OCI-LY7 (cell line): ENCODE results near the gene SLFN12L. TPM values are rescaled to one million over a fixed set of nuclear protein-coding genes. Genes with fewer than 3 reads are reported as not detected.

Source experiments
- Bru-seq: library from RNA; stranded (reverse); fragments of 400-500 nt; gene quantifications from one replicate; lab custom pipeline; 2021; lab: Mats Ljungman, UMichigan
- BruChase-seq, 2 experiments: library from RNA; stranded (reverse); fragments of 400-500 nt; gene quantifications; one replicate each; lab custom pipeline; 2021; lab: Mats Ljungman, UMichigan
- BruUV-seq: library from RNA; stranded (reverse); fragments of 400-500 nt; replicated peaks from 2 replicates; lab custom pipeline; 2021; lab: Mats Ljungman, UMichigan
- CTCF ChIA-PET: fragments of 300-600 bp; sonication (Branson Sonifier 250); formaldehyde crosslinking; loops from one replicate; lab custom pipeline; 2022; ENCODE audit warnings: antibody characterized with exemption; ENCODE audit not compliant: unreplicated experiment; lab: Charles Lee
- POLR2A ChIA-PET: fragments of 300-600 bp; sonication (Branson Sonifier 250); formaldehyde crosslinking; loops from one replicate; lab custom pipeline; 2022; ENCODE audit warnings: antibody characterized with exemption; lab: Charles Lee
- DNase-seq: peaks from one replicate; pipeline ENCODE4 v3.0.0-alpha.2; 2015; ENCODE audit warnings: low spot score
- H2AFZ ChIP-seq: fragments of 200-600 bp; sonication (generic), shearing (Covaris generic); 2 replicates; pipeline ENCODE4 v1.6.1; 2014; ENCODE audit warnings: mild to moderate bottlenecking, antibody characterized with exemption, low read length, moderate library complexity
- H3K27ac ChIP-seq: fragments of 200-600 bp; sonication (generic); 2 replicates; pipeline ENCODE4 v1.5.1; 2014; ENCODE audit warnings: mixed run types, low read depth, mild to moderate bottlenecking, moderate library complexity, low read length, inconsistent platforms; ENCODE audit not compliant: poor library complexity, severe bottlenecking
- H3K36me3 ChIP-seq: fragments of 200-600 bp; sonication (generic); 2 replicates; pipeline ENCODE4 v1.6.1; 2014; ENCODE audit warnings: mild to moderate bottlenecking, antibody characterized with exemption, low read length, moderate library complexity, mixed read lengths; ENCODE audit not compliant: insufficient read depth
- H3K4me1 ChIP-seq: fragments of 200-600 bp; sonication (generic); 2 replicates; pipeline ENCODE4 v1.5.1; 2014; ENCODE audit warnings: mild to moderate bottlenecking, low read length; ENCODE audit not compliant: insufficient read depth, poor library complexity, severe bottlenecking
- H3K4me2 ChIP-seq: fragments of 200-600 bp; sonication (generic); 2 replicates; pipeline ENCODE4 v1.6.1; 2014; ENCODE audit warnings: mild to moderate bottlenecking, low read length
- H3K4me3 ChIP-seq: fragments of 200-600 bp; sonication (generic); 2 replicates; pipeline ENCODE4 v1.5.1; 2014; ENCODE audit warnings: mild to moderate bottlenecking, low read depth, low read length; ENCODE audit not compliant: poor library complexity, severe bottlenecking
- H3K79me2 ChIP-seq: fragments of 200-600 bp; sonication (generic); 2 replicates; pipeline ENCODE4 v1.6.1; 2016; ENCODE audit warnings: low read depth, mild to moderate bottlenecking, low read length, moderate library complexity, mixed read lengths; ENCODE audit not compliant: insufficient read depth
- H3K9me2 ChIP-seq: fragments of 200-600 bp; sonication (generic); 2 replicates; pipeline ENCODE4 v1.6.1; 2016; ENCODE audit warnings: mild to moderate bottlenecking, low read length, mixed read lengths; ENCODE audit not compliant: insufficient read depth
- H3K9me3 ChIP-seq: fragments of 200-600 bp; sonication (generic); 2 replicates; pipeline ENCODE4 v1.6.1; 2014; ENCODE audit warnings: mild to moderate bottlenecking, mixed run types, low read length, mixed read lengths
- H4K20me1 ChIP-seq: fragments of 200-600 bp; sonication (generic); 2 replicates; pipeline ENCODE4 v1.6.1; 2014; ENCODE audit warnings: mild to moderate bottlenecking, antibody characterized with exemption, low read length, moderate library complexity, mixed read lengths; ENCODE audit not compliant: insufficient read depth
- CTCF ChIP-seq: fragments of 200-600 bp; sonication (generic); conservative IDR thresholded peaks from 2 replicates; pipeline ENCODE4 v1.5.1; 2014; ENCODE audit warnings: mild to moderate bottlenecking, antibody characterized with exemption, low read length, moderate library complexity, mixed read lengths
- EZH2phosphoT487 ChIP-seq: fragments of 200-600 bp; sonication (generic); IDR thresholded peaks from 2 replicates; pipeline ENCODE4 v1.6.1; 2018; ENCODE audit warnings: low read depth, borderline replicate concordance, mild to moderate bottlenecking, mixed run types, antibody characterized with exemption, low read length, moderate library complexity, mixed read lengths
- intact Hi-C: fragments of 100-400 bp; cut with micrococcal nuclease; formaldehyde crosslinking; loops from one replicate; pipeline ENCODE4 v1.10.0; 2022; ENCODE audit not compliant: unreplicated experiment
- long read RNA-seq: library from polyadenylated mRNA; stranded (forward); transcript quantifications from one replicate; pipeline ENCODE4 v2.0.0, GENCODE V29; 2022
- total RNA-seq, 2 experiments: library from RNA; depleted of rRNA in 1 of 2; stranded (reverse); fragments of >200 nt in 1 of 2; shearing (Covaris generic) in 1 of 2; gene quantifications; 2 replicates each; pipeline ENCODE4 v1.2.3, GENCODE V29; 2014 to 2022

SLFN12L gene
- not detected in 2 replicates for total RNA-seq (2014; rRNA removed; shearing (Covaris generic))
- not detected in 2 replicates for total RNA-seq (2022)
- Bru-seq, nascent RNA, result not detected
- BruChase-seq, experiment 1, labeled RNA remaining after a 6-hour chase, result not detected
- BruChase-seq, experiment 2, labeled RNA remaining after a 2-hour chase, result not detected
- long read RNA-seq, result 0 reads

GRCh38 chr17:35537601-35538141 is at the start of gene SLFN12L:
TSS of gene SLFN12L (minus strand) at chr17:35537678. CDS start at chr17:35522364, 15,314 bp downstream.
- no peak for DNase-seq
- no TSS peak for BruUV-seq
- no peak within 1 kb of the TSS for H3K4me2 ChIP-seq

GRCh38 chr17:35586569-35587073 is 49.1 kb upstream of the SLFN12L start:
- ChIA-PET CTCF (interaction anchor here (0.6 to 1.3 kb wide), 2 partner anchors 8 to 10 kb away, joined by 3 to 5 read pairs; partner anchors contain the start of gene PEX12), POLR2A (interaction anchor here (1.0 to 6.7 kb wide), 4 partner anchors 8 to 222 kb away, joined by 3 to 53 read pairs (median 14); partner anchors contain the start of genes PEX12 and TAF15)
- Histone ChIP-seq H2AFZ (peak overlapping the region; percentile 97), H3K36me3 (no peaks in the 10 kb centered on the region), H3K27ac (peak overlapping the region; percentile 75), H3K4me3 (peak overlapping the region; percentile 84), H3K4me2 (peak overlapping the region; percentile 84), H3K9me2 (no peaks in the 10 kb centered on the region), H3K4me1 (peaks cover 24% of the 10 kb centered on the region), H3K79me2 (peaks cover 35% of the 10 kb centered on the region), H4K20me1 (no peaks in the 10 kb centered on the region), H3K9me3 (no peaks in the 10 kb centered on the region)
- BruUV-seq, result TSS peak; percentile 100
- intact Hi-C loops, result loop anchor here (1.0 to 5.0 kb wide), 2 partner anchors 8 to 221 kb away; partner anchors contain the start of genes PEX12 and TAF15
- TF ChIP-seq CTCF, result no peak
- TF ChIP-seq EZH2phosphoT487, result no peak
- no peak for DNase-seq

More at GRCh38 chr17:35537601-35538141, at the start of gene SLFN12L:
- H4K20me1 ChIP-seq, result no peaks in the 10 kb centered on the region
- no peaks in the 10 kb centered on the region for H3K9me3 ChIP-seq
- TF ChIP-seq CTCF (no peak), EZH2phosphoT487 (no peak)
- no peak within 1 kb of the TSS for H3K4me3 ChIP-seq
- H2AFZ ChIP-seq, result peak within 1 kb of the TSS; percentile 9; the same call in 1 of the 2 replicates
- CTCF ChIA-PET, result no interaction called here
- H3K36me3 ChIP-seq, result no peaks in the 10 kb centered on the region
- POLR2A ChIA-PET, result no interaction called here
- H3K79me2 ChIP-seq, result no peaks in the 10 kb centered on the region
- intact Hi-C loops, result loop anchor here (2.0 to 10.0 kb wide), 2 partner anchors 225 to 363 kb away; no protein-coding TSS in a partner anchor
- no peak within 1 kb of the TSS for H3K27ac ChIP-seq
- peaks cover 22% of the 10 kb centered on the region for H3K4me1 ChIP-seq
- H3K9me2 ChIP-seq, result no peaks in the 10 kb centered on the region
